ENCODE results near the gene SLC6A3. TPM values are rescaled to one million over a fixed set of nuclear protein-coding genes. Genes with fewer than 3 reads are reported as not detected.

The SLC6A3 gene
- total and polyA plus RNA-seq, 2 donors (not counting 3 experiments of a cell fraction or from before 2014, with no cell fraction given), result not detected

GRCh38 chr5:1474183-1474839 is 29.1 kb upstream of the SLC6A3 start:
- H3K4me2 ChIP-seq (ENCODE audit: insufficient read depth, low read length), result no peak overlapping the region
- no peaks in the 10 kb centered on the region for H3K27me3 ChIP-seq (ENCODE audit: control insufficient read depth in 2 of 2, insufficient read depth in 2 of 2, low read length in 2 of 2)
- DNase-seq (ENCODE audit: low read depth, low spot score) (no peak), FAIRE-seq (no peak)
- CTCF ChIA-PET, result no interaction called here
- BruUV-seq (replicated peaks), result no TSS peak
- no peaks in the 10 kb centered on the region for H3K4me1 ChIP-seq (ENCODE audit: control insufficient read depth, extremely low read depth, insufficient read depth, low read length)
- dilution Hi-C loops (cut with MboI; ENCODE audit: extremely low pct_ligation_motif_present, low sequenced_read_pairs), result no loop called here
- H3K9me1 ChIP-seq (replicated peaks; ENCODE audit: control insufficient read depth, extremely low read depth, insufficient read depth, low read length), result no peaks in the 10 kb centered on the region
- no peaks in the 10 kb centered on the region for H4K20me1 ChIP-seq (replicated peaks; ENCODE audit: control insufficient read depth, extremely low read depth, insufficient read depth, low read length)
- H3K36me3 ChIP-seq (ENCODE audit: control insufficient read depth in 2 of 2, extremely low read depth in 1 of 2, insufficient read depth in 2 of 2, low read length in 2 of 2), result peaks cover 2 to 24% of the 10 kb centered on the region in 2 experiments
- H3K4me3 ChIP-seq (replicated peaks in 1 of 3; ENCODE audit: insufficient read depth in 1 of 3, low read depth in 1 of 3, low read length in 3 of 3), result no peak overlapping the region
- no peaks in the 10 kb centered on the region for H3K9me3 ChIP-seq (replicated peaks; ENCODE audit: control insufficient read depth, insufficient read depth, low read length)
- no peak overlapping the region for H3K27ac ChIP-seq (ENCODE audit: insufficient read depth, low read depth, low read length)
- no peak overlapping the region for H2AFZ ChIP-seq (ENCODE audit: low read depth, low read length)
- intact Hi-C loops (cut with micrococcal nuclease), result no loop called here
- TF ChIP-seq FOS (IDR thresholded peaks at IDR 0.05; ENCODE audit: borderline replicate concordance, insufficient read depth, low read length), result no peak
- H3K79me2 ChIP-seq (ENCODE audit: control insufficient read depth, insufficient read depth, low read length), result no peaks in the 10 kb centered on the region
- POLR2A ChIA-PET, result no interaction called here
- no peak overlapping the region for H3K9ac ChIP-seq (replicated peaks; ENCODE audit: extremely low read depth, insufficient read depth, low read length)

DNA sequence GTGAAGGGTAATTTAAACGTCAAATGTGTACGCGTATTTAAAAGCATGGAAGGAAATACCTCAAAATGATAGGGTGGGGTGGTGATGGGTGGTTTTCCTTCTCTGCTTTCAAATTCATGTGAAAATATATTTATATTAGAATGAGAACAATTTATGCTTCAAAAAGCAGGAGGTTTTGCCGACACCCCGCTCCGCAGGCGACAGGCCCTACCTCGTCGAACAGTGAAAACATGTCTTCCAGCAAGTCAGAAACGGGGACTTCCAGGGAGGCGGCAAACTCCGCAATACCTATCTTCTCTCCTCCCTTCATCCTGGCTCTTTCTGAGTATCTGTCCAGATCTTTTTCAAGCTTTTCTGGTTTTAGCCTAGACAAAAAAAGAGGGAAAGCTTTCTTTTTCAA is 28.5 kb upstream of the SLC6A3 start:
- Histone ChIP-seq H3K36me3 (ENCODE audit: control insufficient read depth in 2 of 2, extremely low read depth in 1 of 2, insufficient read depth in 2 of 2, low read length in 2 of 2) (peaks cover 2 to 24% of the 10 kb centered on the region in 2 experiments), H3K4me1 (ENCODE audit: control insufficient read depth, extremely low read depth, insufficient read depth, low read length) (no peaks in the 10 kb centered on the region), H3K9ac (replicated peaks; ENCODE audit: extremely low read depth, insufficient read depth, low read length) (no peak overlapping the region), H3K27ac (ENCODE audit: insufficient read depth, low read depth, low read length) (no peak overlapping the region), H3K27me3 (ENCODE audit: control insufficient read depth in 2 of 2, insufficient read depth in 2 of 2, low read length in 2 of 2) (no peaks in the 10 kb centered on the region), H4K20me1 (replicated peaks; ENCODE audit: control insufficient read depth, extremely low read depth, insufficient read depth, low read length) (no peaks in the 10 kb centered on the region), H3K4me2 (ENCODE audit: insufficient read depth, low read length) (no peak overlapping the region), H3K4me3 (replicated peaks in 1 of 3; ENCODE audit: insufficient read depth in 1 of 3, low read depth in 1 of 3, low read length in 3 of 3) (no peak overlapping the region), H3K79me2 (ENCODE audit: control insufficient read depth, insufficient read depth, low read length) (no peaks in the 10 kb centered on the region), H3K9me1 (replicated peaks; ENCODE audit: control insufficient read depth, extremely low read depth, insufficient read depth, low read length) (no peaks in the 10 kb centered on the region), H3K9me3 (replicated peaks; ENCODE audit: control insufficient read depth, insufficient read depth, low read length) (no peaks in the 10 kb centered on the region), H2AFZ (ENCODE audit: low read depth, low read length) (no peak overlapping the region)
- DNase-seq (ENCODE audit: low read depth, low spot score), result no peak
- FAIRE-seq, result no peak
- ChIA-PET POLR2A (no interaction called here), CTCF (no interaction called here)
- TF ChIP-seq MYC (IDR thresholded peaks at IDR 0.05; ENCODE audit: low read depth, low read length), result no peak
- TF ChIP-seq POLR2AphosphoS5 (IDR thresholded peaks at IDR 0.05; ENCODE audit: insufficient read depth, low read depth, low read length), result no peak
- TF ChIP-seq, protein P1, sequence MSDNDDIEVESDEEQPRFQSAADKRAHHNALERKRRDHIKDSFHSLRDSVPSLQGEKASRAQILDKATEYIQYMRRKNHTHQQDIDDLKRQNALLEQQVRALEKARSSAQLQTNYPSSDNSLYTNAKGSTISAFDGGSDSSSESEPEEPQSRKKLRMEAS (IDR thresholded peaks at IDR 0.05; ENCODE audit: insufficient read depth, insufficient read length), result no peak
- TF ChIP-seq FOS (IDR thresholded peaks at IDR 0.05; ENCODE audit: borderline replicate concordance, insufficient read depth, low read length), result no peak
- no peak for TF ChIP-seq EZH2 (IDR thresholded peaks at IDR 0.05; ENCODE audit: borderline replicate concordance, low read depth, low read length, severe bottlenecking)
- no peak for TF ChIP-seq CTCF (IDR thresholded peaks at IDR 0.05; ENCODE audit: extremely low read depth in 1 of 2, insufficient read depth in 1 of 2, low read depth in 1 of 2, low read length in 2 of 2)
- TF ChIP-seq POLR2A (IDR thresholded peaks at IDR 0.05; ENCODE audit: low read depth, low read length), result no peak
- no peak for TF ChIP-seq GATA2 (IDR thresholded peaks at IDR 0.05; ENCODE audit: insufficient read depth, insufficient read length, low read depth, low read length)
- no peak for TF ChIP-seq JUN (IDR thresholded peaks at IDR 0.05; ENCODE audit: borderline replicate concordance, insufficient read depth, insufficient read length, low read depth)
- intact Hi-C loops (cut with micrococcal nuclease), result no loop called here
- BruUV-seq (replicated peaks), result no TSS peak
- dilution Hi-C loops (cut with MboI; ENCODE audit: extremely low pct_ligation_motif_present, low sequenced_read_pairs), result no loop called here
